Endothelial cell of umbilical vein (primary cell): Measurements from ENCODE around the gene THBS3. TPM values are rescaled to one million over a fixed set of nuclear protein-coding genes. Genes with fewer than 3 reads are reported as not detected.

Experiments used
- BruUV-seq: library from RNA; stranded (reverse); fragments of 400-500 nt; replicated peaks from 2 replicates; lab custom pipeline; 2021; lab: Mats Ljungman, UMichigan
- CTCF ChIA-PET: fragments of 300-600, 350-600 bp; sonication (Branson Sonifier 250); formaldehyde crosslinking; loops from one replicate; lab custom pipeline; 2021; ENCODE audit warnings: antibody characterized with exemption, inconsistent platforms; lab: Charles Lee
- POLR2A ChIA-PET: fragments of 300-600, 350-600 bp; sonication (Branson Sonifier 250); formaldehyde crosslinking; loops from one replicate; lab custom pipeline; 2021; ENCODE audit warnings: antibody characterized with exemption, inconsistent platforms; lab: Charles Lee
- DNase-seq: peaks from one replicate; pipeline ENCODE4 v3.0.0-alpha.2; 2011; ENCODE audit warnings: low read depth, low spot score
- FAIRE-seq: peaks from 2 replicates; lab custom pipeline; 2011; peaks lifted over from hg19 to GRCh38; lab: Jason Lieb, UNC
- H2AFZ ChIP-seq: 2 replicates; pipeline ENCODE4 v1.6.0; 2012; ENCODE audit warnings: low read depth, low read length, control low read depth, inconsistent platforms
- H3K27ac ChIP-seq: 2 replicates; pipeline ENCODE4 v1.5.1; 2011; ENCODE audit warnings: low read depth, mild to moderate bottlenecking, control low read depth, low read length, moderate library complexity; ENCODE audit not compliant: insufficient read depth
- H3K27me3 ChIP-seq, 2 experiments: 2 replicates each; pipeline versions ENCODE4 v1.6.0 to v1.6.1; 2011; ENCODE audit warnings: low read length in 2 of 2, mixed read lengths in 1 of 2; ENCODE audit not compliant: control insufficient read depth in 2 of 2, insufficient read depth in 2 of 2
- H3K36me3 ChIP-seq, 2 experiments: 2 replicates in 1 of 2; 3 replicates in 1 of 2; pipeline ENCODE4 v1.5.1; 2011; ENCODE audit warnings: low read length in 2 of 2, mild to moderate bottlenecking in 1 of 2, moderate library complexity in 1 of 2; ENCODE audit not compliant: control insufficient read depth in 2 of 2, insufficient read depth in 2 of 2; ENCODE audit errors: extremely low read depth in 1 of 2
- H3K4me1 ChIP-seq: 3 replicates; pipeline ENCODE4 v1.5.1; 2011; ENCODE audit warnings: mild to moderate bottlenecking, low read length; ENCODE audit not compliant: control insufficient read depth, insufficient read depth; ENCODE audit errors: extremely low read depth
- H3K4me2 ChIP-seq: 2 replicates; pipeline ENCODE4 v1.6.1; 2011; ENCODE audit warnings: low read length, control low read depth, mixed read lengths; ENCODE audit not compliant: insufficient read depth
- H3K4me3 ChIP-seq, 3 experiments: fragments of 200-600 bp in 1 of 3; sonication (generic), shearing (Covaris generic) in 1 of 3; replicated peaks in 1 of 3; 2 replicates each; pipeline ENCODE4 v1.5.1; 2011 to 2016; ENCODE audit warnings: control low read depth in 3 of 3, low read length in 3 of 3, mild to moderate bottlenecking in 2 of 3, inconsistent platforms in 1 of 3, low read depth in 1 of 3, moderate library complexity in 1 of 3; ENCODE audit not compliant: insufficient read depth in 1 of 3
- H3K79me2 ChIP-seq: 2 replicates; pipeline ENCODE4 v1.6.0; 2012; ENCODE audit warnings: low read length, inconsistent platforms; ENCODE audit not compliant: control insufficient read depth, insufficient read depth
- H3K9ac ChIP-seq: replicated peaks from 2 replicates; pipeline ENCODE3; 2011; ENCODE audit warnings: low read length, control low read depth; ENCODE audit not compliant: insufficient read depth; ENCODE audit errors: extremely low read depth
- H3K9me1 ChIP-seq: replicated peaks from 3 replicates; pipeline ENCODE4 v1.6.0; 2011; ENCODE audit warnings: mild to moderate bottlenecking, low read length; ENCODE audit not compliant: control insufficient read depth, insufficient read depth; ENCODE audit errors: extremely low read depth
- H3K9me3 ChIP-seq: replicated peaks from 2 replicates; pipeline ENCODE4 v1.5.1; 2012; ENCODE audit warnings: low read length, inconsistent platforms; ENCODE audit not compliant: control insufficient read depth, insufficient read depth
- H4K20me1 ChIP-seq: replicated peaks from 2 replicates; pipeline ENCODE3; 2011; ENCODE audit warnings: mild to moderate bottlenecking, low read length; ENCODE audit not compliant: control insufficient read depth, insufficient read depth; ENCODE audit errors: extremely low read depth
- EZH2 ChIP-seq: IDR thresholded peaks from 2 replicates; pipeline ENCODE4 v1.6.1; 2012; ENCODE audit warnings: borderline replicate concordance, low read depth, mild to moderate bottlenecking, moderate library complexity, low read length, inconsistent platforms; ENCODE audit not compliant: severe bottlenecking
- FOS ChIP-seq: IDR thresholded peaks from 2 replicates; pipeline ENCODE4 v1.6.1; 2011; ENCODE audit warnings: mild to moderate bottlenecking, low read length, moderate library complexity, borderline replicate concordance; ENCODE audit not compliant: insufficient read depth
- GATA2 ChIP-seq: IDR thresholded peaks from 2 replicates; pipeline ENCODE4 v1.7.0; 2011; ENCODE audit warnings: low read depth, mild to moderate bottlenecking, moderate library complexity, mixed read lengths, low read length; ENCODE audit not compliant: insufficient read length, insufficient read depth
- JUN ChIP-seq: IDR thresholded peaks from 2 replicates; pipeline ENCODE4 v1.6.1; 2011; ENCODE audit warnings: borderline replicate concordance, low read depth; ENCODE audit not compliant: insufficient read length, insufficient read depth
- MYC ChIP-seq: IDR thresholded peaks from one replicate; pipeline ENCODE4 v1.6.1; 2011; ENCODE audit warnings: mild to moderate bottlenecking, low read depth, low read length
- POLR2A ChIP-seq: IDR thresholded peaks from 2 replicates; pipeline ENCODE4 v1.6.1; 2012; ENCODE audit warnings: low read depth, mild to moderate bottlenecking, control low read depth, low read length
- POLR2AphosphoS5 ChIP-seq: IDR thresholded peaks from 2 replicates; pipeline ENCODE4 v1.6.1; 2012; ENCODE audit warnings: low read depth, mild to moderate bottlenecking, control low read depth, low read length, moderate library complexity; ENCODE audit not compliant: insufficient read depth
- dilution Hi-C: fragments of 300-500 bp; cut with MboI; formaldehyde crosslinking; loops from one replicate; pipeline ENCODE4 v1.15.0; 2019; ENCODE audit warnings: low sequenced_read_pairs; ENCODE audit not compliant: extremely low pct_ligation_motif_present
- intact Hi-C: fragments of 100-400 bp; cut with micrococcal nuclease; formaldehyde crosslinking; loops from one replicate; pipeline ENCODE4 v1.10.0; 2022
- polyA plus RNA-seq, 4 experiments: library from polyadenylated mRNA; depleted of rRNA in 3 of 4; stranded (reverse) in 3 of 4; unstranded in 1 of 4; fragments of >200 nt; gene quantifications; 2 replicates each; pipeline versions ENCODE4 v1.2.1 to v1.2.3, GENCODE V29; 2011 to 2012; ENCODE audit warnings: missing spikeins in 1 of 4
- total RNA-seq: library from RNA; stranded (reverse); gene quantifications from 2 replicates; pipeline ENCODE4 v1.2.3, GENCODE V29; 2021
- TF ChIP-seq, protein P1 (sequence below), 2 donors: IDR thresholded peaks; 1 replicate in 1 of 2; 2 replicates in 1 of 2; pipeline ENCODE4 v1.5.1; 2011; ENCODE audit warnings: low read length in 2 of 2, mild to moderate bottlenecking in 2 of 2, moderate library complexity in 2 of 2, control low read depth in 1 of 2, inconsistent platforms in 1 of 2, low read depth in 1 of 2; ENCODE audit not compliant: insufficient read depth in 1 of 2; ENCODE audit errors: extremely low read depth in 1 of 2
- TF ChIP-seq, protein P2 (sequence below): IDR thresholded peaks from 2 replicates; pipeline ENCODE4 v1.6.1; 2011; ENCODE audit not compliant: insufficient read depth, insufficient read length

Gene THBS3
- total and polyA plus RNA-seq, 2 donors (not counting 3 experiments of a cell fraction or from before 2014, with no cell fraction given), result 23.6 to 25.7 TPM

DNA sequence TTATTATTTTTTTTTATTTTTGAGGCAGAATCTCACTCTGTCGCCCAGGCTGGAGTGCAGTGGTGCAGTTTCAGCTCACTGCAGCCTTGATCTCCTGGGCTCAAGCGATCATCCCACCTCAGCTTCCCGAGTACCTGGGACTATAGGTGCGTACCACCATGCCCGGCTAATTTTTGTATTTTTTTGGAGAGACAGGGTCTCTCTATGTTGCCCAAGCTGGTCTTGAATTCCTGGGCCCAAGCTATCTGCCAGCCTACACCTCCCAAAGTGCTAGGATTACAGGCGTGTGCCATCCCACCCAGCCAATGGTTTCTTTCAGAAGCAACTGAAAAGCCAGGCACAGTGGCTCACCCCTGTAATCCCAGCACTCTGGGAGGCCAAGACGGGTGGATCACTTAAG lies 36.9 kb downstream of the THBS3 start:
- no peaks in the 10 kb centered on the region for H3K27me3 ChIP-seq
- H3K9me1 ChIP-seq, result no peaks in the 10 kb centered on the region
- H3K9ac ChIP-seq, result no peak overlapping the region
- H3K9me3 ChIP-seq, result no peaks in the 10 kb centered on the region
- H3K36me3 ChIP-seq, result peaks cover 3 to 9% of the 10 kb centered on the region in 2 experiments
- no peak for FAIRE-seq
- BruUV-seq, result no TSS peak
- H3K79me2 ChIP-seq, result peaks cover 16% of the 10 kb centered on the region
- H3K4me2 ChIP-seq, result no peak overlapping the region
- no peaks in the 10 kb centered on the region for H4K20me1 ChIP-seq
- no peak overlapping the region for H3K27ac ChIP-seq
- intact Hi-C loops (no loop called here), dilution Hi-C loops (no loop called here)
- ChIA-PET POLR2A (no interaction called here), CTCF (interaction anchor here (1.4 to 8.3 kb wide), 2 partner anchors 76 to 86 kb away, joined by 5 to 673 read pairs; no protein-coding TSS in a partner anchor)
- no peak for TF ChIP-seq POLR2A
- TF ChIP-seq POLR2AphosphoS5, result no peak
- TF ChIP-seq, protein P1, sequence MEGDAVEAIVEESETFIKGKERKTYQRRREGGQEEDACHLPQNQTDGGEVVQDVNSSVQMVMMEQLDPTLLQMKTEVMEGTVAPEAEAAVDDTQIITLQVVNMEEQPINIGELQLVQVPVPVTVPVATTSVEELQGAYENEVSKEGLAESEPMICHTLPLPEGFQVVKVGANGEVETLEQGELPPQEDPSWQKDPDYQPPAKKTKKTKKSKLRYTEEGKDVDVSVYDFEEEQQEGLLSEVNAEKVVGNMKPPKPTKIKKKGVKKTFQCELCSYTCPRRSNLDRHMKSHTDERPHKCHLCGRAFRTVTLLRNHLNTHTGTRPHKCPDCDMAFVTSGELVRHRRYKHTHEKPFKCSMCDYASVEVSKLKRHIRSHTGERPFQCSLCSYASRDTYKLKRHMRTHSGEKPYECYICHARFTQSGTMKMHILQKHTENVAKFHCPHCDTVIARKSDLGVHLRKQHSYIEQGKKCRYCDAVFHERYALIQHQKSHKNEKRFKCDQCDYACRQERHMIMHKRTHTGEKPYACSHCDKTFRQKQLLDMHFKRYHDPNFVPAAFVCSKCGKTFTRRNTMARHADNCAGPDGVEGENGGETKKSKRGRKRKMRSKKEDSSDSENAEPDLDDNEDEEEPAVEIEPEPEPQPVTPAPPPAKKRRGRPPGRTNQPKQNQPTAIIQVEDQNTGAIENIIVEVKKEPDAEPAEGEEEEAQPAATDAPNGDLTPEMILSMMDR (IDR thresholded peaks at IDR 0.05; ENCODE audit: extremely low read depth in 1 of 2, insufficient read depth in 1 of 2, low read depth in 1 of 2, low read length in 2 of 2), result no peak
- TF ChIP-seq FOS, result no peak
- no peak for TF ChIP-seq MYC
- no peak for TF ChIP-seq EZH2
- no peak for TF ChIP-seq GATA2
- no peak for TF ChIP-seq JUN
- TF ChIP-seq, protein P2, sequence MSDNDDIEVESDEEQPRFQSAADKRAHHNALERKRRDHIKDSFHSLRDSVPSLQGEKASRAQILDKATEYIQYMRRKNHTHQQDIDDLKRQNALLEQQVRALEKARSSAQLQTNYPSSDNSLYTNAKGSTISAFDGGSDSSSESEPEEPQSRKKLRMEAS, result no peak
- H3K4me3 ChIP-seq, result no peak overlapping the region
- no peak for DNase-seq
- peaks cover 26% of the 10 kb centered on the region for H3K4me1 ChIP-seq
- no peak overlapping the region for H2AFZ ChIP-seq
